ENCODE measurements around the gene CNTN3. TPM values are rescaled to one million over a fixed set of nuclear protein-coding genes. Genes with fewer than 3 reads are reported as not detected.

The CNTN3 gene
- total and polyA plus RNA-seq, 4 experiments from 2014 or later = not detected

DNA sequence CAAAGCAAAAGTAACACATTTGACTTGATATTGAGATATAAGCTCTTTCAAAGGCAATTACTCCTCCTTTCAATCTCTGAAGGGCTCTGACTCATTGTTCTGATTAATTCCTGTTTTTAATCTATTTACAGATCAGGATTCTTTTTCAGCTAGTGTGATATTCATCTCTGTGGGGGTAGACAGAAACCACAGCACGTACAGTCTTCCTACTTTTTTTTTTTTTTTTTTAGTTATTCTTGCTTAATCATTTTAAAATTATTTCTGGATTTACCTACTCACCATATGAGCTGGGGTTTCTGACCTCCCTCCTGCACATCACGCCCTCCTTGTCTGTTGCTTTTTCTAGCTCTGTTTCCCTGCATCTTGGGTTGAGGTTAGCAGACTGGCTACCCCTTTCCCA lies 1.4 kb downstream of the CNTN3 start:
- CTCF ChIA-PET (ENCODE audit: partially characterized antibody) = interaction anchor here (1.0 kb wide), 1 partner anchor 11 kb away, joined by 3 read pairs; no protein-coding TSS in a partner anchor

DNA sequence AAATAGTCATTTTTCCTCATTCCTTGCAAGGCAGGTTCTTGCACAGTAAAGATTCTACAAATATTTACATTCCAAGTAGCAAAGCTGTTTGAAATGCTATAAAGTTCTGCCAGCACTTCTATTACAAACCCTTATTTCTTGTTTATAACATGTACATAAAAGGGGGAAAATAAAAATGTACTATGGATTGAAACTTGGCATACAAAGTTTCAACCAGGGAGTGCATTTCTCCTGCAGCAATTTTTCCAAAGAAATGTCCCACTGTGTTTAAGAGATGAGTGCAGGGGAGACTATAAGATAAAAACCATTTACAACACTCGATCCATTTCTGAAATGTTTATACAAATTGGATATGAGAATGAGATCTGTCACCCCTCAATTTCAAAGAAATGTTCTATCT lies 3.3 kb downstream of the CNTN3 start:
- Mint-ChIP-seq H3K4me3 (no peak overlapping the region), H3K9me3 (peaks cover 4 to 38% (median 11%) of the 10 kb centered on the region in 8 donors), H3K36me3 (no peaks in the 10 kb centered on the region), H3K27me3 (peaks cover 2 to 9% of the 10 kb centered on the region in 2 donors), H3K4me1 (no peaks in the 10 kb centered on the region), H3K27ac (no peak overlapping the region)
- CTCF ChIA-PET (ENCODE audit: partially characterized antibody) = no interaction called here
- Histone ChIP-seq H3K9me3 (ENCODE audit: control insufficient read depth in 1 of 2, low read length in 2 of 2) (no peaks in the 10 kb centered on the region), H3K27ac (ENCODE audit: low read depth, low read length) (no peak overlapping the region), H3K36me3 (ENCODE audit: insufficient read depth, low read length) (no peaks in the 10 kb centered on the region), H3K4me3 (ENCODE audit: low read length in 2 of 2) (no peak overlapping the region), H3K4me1 (ENCODE audit: insufficient read depth, low read length) (no peaks in the 10 kb centered on the region), H3K27me3 (ENCODE audit: insufficient read depth, low read length) (no peaks in the 10 kb centered on the region)
- POLR2A ChIA-PET (ENCODE audit: partially characterized antibody) = no interaction called here
- DNase-seq = no peak
- intact Hi-C loops (cut with micrococcal nuclease) = no loop called here

More for the DNA sequence above, 1.4 kb downstream of the CNTN3 start:
- POLR2A ChIA-PET (ENCODE audit: partially characterized antibody) = no interaction called here
- peak overlapping the region in 1 of 8 donors; percentile 59 for H3K4me3 Mint-ChIP-seq
- no peaks in the 10 kb centered on the region for H3K4me1 Mint-ChIP-seq
- no peak for DNase-seq
- H3K36me3 Mint-ChIP-seq = no peaks in the 10 kb centered on the region
- Histone ChIP-seq H3K9me3 (ENCODE audit: control insufficient read depth in 1 of 2, low read length in 2 of 2) (no peaks in the 10 kb centered on the region), H3K4me1 (ENCODE audit: insufficient read depth, low read length) (no peaks in the 10 kb centered on the region), H3K27me3 (ENCODE audit: insufficient read depth, low read length) (no peaks in the 10 kb centered on the region), H3K36me3 (ENCODE audit: insufficient read depth, low read length) (no peaks in the 10 kb centered on the region), H3K4me3 (ENCODE audit: low read length in 2 of 2) (no peak overlapping the region), H3K27ac (ENCODE audit: low read depth, low read length) (no peak overlapping the region)
- intact Hi-C loops (cut with micrococcal nuclease) = no loop called here
- H3K27ac Mint-ChIP-seq = no peak overlapping the region
- peaks cover 4 to 46% (median 14%) of the 10 kb centered on the region in 8 donors for H3K9me3 Mint-ChIP-seq
- peaks cover 2 to 9% of the 10 kb centered on the region in 2 donors for H3K27me3 Mint-ChIP-seq

DNA sequence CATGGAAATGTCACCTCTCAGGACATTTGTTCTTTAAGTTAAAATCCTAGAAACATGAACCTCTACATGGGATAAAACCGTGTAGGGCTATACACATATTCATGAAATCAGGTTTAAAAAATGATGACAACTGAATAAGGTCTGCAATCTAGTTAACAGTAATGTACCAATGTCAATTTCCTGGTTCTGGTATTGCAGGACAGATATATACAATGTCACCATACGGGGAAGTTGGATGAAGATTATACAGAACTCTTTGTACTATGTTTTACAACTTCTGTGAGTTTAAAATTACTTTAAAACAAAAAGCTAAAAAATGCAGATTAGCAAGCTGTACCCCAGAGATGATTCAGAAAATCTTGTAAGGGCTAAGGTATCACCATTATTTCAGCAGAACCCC lies 6.7 kb downstream of the CNTN3 start:
- ChIA-PET CTCF (ENCODE audit: partially characterized antibody) (no interaction called here), POLR2A (ENCODE audit: partially characterized antibody) (no interaction called here)
- no peaks in the 10 kb centered on the region for H3K27me3 Mint-ChIP-seq
- no peak for DNase-seq
- H3K9me3 Mint-ChIP-seq = peaks cover 3 to 23% (median 7%) of the 10 kb centered on the region in 8 donors
- intact Hi-C loops (cut with micrococcal nuclease) = no loop called here
- H3K4me3 ChIP-seq (ENCODE audit: low read length in 2 of 2) = no peak overlapping the region
- H3K27ac ChIP-seq (ENCODE audit: low read depth, low read length) = no peak overlapping the region
- no peaks in the 10 kb centered on the region for H3K4me1 Mint-ChIP-seq
- no peaks in the 10 kb centered on the region for H3K36me3 Mint-ChIP-seq
- H3K4me3 Mint-ChIP-seq = no peak overlapping the region
- no peaks in the 10 kb centered on the region for H3K9me3 ChIP-seq (ENCODE audit: control insufficient read depth in 1 of 2, low read length in 2 of 2)
- no peaks in the 10 kb centered on the region for H3K4me1 ChIP-seq (ENCODE audit: insufficient read depth, low read length)
- no peaks in the 10 kb centered on the region for H3K36me3 ChIP-seq (ENCODE audit: insufficient read depth, low read length)
- no peaks in the 10 kb centered on the region for H3K27me3 ChIP-seq (ENCODE audit: insufficient read depth, low read length)
- no peak overlapping the region for H3K27ac Mint-ChIP-seq

DNA sequence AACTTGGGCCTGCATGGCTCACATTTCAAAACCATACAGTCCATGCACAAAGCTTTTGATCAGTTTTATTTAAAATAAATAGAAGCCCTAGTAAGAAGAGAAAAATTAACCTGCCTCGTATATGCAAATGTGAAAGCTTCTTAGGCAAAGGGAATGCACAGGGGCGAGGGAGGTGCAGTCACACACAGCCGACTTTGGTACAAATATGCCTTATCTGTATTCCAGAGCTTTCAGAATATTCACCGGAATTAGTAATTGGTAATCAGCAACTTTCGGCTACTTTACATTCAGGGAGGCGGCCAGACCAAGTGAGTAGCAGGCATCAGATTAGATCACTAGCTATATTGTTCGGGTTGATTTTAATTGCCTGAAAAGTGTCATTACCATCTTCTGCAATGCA lies 7.5 kb downstream of the CNTN3 start:
- CTCF ChIA-PET (ENCODE audit: partially characterized antibody) = no interaction called here
- DNase-seq = no peak
- Histone ChIP-seq H3K4me3 (ENCODE audit: low read length in 2 of 2) (no peak overlapping the region), H3K9me3 (ENCODE audit: control insufficient read depth in 1 of 2, low read length in 2 of 2) (no peaks in the 10 kb centered on the region), H3K27ac (ENCODE audit: low read depth, low read length) (no peak overlapping the region), H3K27me3 (ENCODE audit: insufficient read depth, low read length) (no peaks in the 10 kb centered on the region), H3K36me3 (ENCODE audit: insufficient read depth, low read length) (no peaks in the 10 kb centered on the region), H3K4me1 (ENCODE audit: insufficient read depth, low read length) (no peaks in the 10 kb centered on the region)
- intact Hi-C loops (cut with micrococcal nuclease) = no loop called here
- H3K9me3 Mint-ChIP-seq = peaks cover 0 to 15% (median 7%) of the 10 kb centered on the region in 8 donors
- POLR2A ChIA-PET (ENCODE audit: partially characterized antibody) = no interaction called here
- H3K27ac Mint-ChIP-seq = no peak overlapping the region
- no peaks in the 10 kb centered on the region for H3K36me3 Mint-ChIP-seq
- no peaks in the 10 kb centered on the region for H3K27me3 Mint-ChIP-seq
- H3K4me3 Mint-ChIP-seq = no peak overlapping the region
- no peaks in the 10 kb centered on the region for H3K4me1 Mint-ChIP-seq

DNA sequence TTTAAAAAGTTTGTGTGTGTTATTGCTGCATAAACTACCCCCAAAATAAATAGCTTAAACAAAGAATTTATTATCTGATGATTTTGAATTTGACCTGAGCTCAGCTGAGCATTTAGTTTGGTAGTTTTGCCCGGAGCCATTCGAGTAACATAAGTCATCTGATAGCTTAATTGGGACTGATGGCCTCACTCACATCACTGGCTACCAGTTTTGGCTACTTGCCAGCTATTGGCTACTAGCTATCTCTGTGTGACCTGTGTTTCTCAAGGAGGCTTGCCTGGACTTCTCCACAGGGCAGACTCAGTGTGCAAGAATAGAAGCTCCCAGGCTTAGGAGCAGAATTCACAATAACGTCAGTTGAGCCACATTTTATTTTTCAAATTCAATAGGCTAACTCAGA lies 9.0 kb downstream of the CNTN3 start:
- POLR2A ChIA-PET (ENCODE audit: partially characterized antibody) = no interaction called here
- no peaks in the 10 kb centered on the region for H3K27me3 ChIP-seq (ENCODE audit: insufficient read depth, low read length)
- H3K4me1 ChIP-seq (ENCODE audit: insufficient read depth, low read length) = no peaks in the 10 kb centered on the region
- H3K36me3 ChIP-seq (ENCODE audit: insufficient read depth, low read length) = no peaks in the 10 kb centered on the region
- Mint-ChIP-seq H3K27ac (no peak overlapping the region), H3K36me3 (no peaks in the 10 kb centered on the region), H3K4me1 (no peaks in the 10 kb centered on the region), H3K27me3 (no peaks in the 10 kb centered on the region), H3K4me3 (no peak overlapping the region), H3K9me3 (peaks cover 0 to 18% (median 7%) of the 10 kb centered on the region in 8 donors)
- intact Hi-C loops (cut with micrococcal nuclease) = no loop called here
- CTCF ChIA-PET (ENCODE audit: partially characterized antibody) = no interaction called here
- no peak for DNase-seq
- no peaks in the 10 kb centered on the region for H3K9me3 ChIP-seq (ENCODE audit: control insufficient read depth in 1 of 2, low read length in 2 of 2)
- H3K4me3 ChIP-seq (ENCODE audit: low read length in 2 of 2) = no peak overlapping the region
- no peak overlapping the region for H3K27ac ChIP-seq (ENCODE audit: low read depth, low read length)

DNA sequence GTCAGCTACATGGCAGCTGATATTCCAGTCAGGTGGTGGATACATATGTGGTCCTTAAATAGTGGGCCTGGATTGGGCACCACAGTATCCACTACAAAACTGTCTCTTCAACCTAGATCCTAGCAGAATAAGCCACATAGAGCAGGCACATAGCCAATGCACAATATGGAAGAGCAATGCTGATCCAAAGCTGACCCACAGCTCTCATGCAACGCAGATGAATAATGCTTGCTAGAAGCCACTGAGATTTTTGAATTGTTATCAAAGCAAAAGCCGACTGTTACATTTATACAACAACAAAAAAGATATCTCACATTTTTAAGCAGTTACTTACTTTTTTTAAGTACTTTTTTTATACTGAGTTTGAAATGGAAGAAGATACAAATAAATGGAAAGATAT lies 11.2 kb downstream of the CNTN3 start:
- H3K27me3 Mint-ChIP-seq = no peaks in the 10 kb centered on the region
- Histone ChIP-seq H3K36me3 (ENCODE audit: insufficient read depth, low read length) (no peaks in the 10 kb centered on the region), H3K4me3 (ENCODE audit: low read length in 2 of 2) (no peak overlapping the region), H3K4me1 (ENCODE audit: insufficient read depth, low read length) (no peaks in the 10 kb centered on the region), H3K27me3 (ENCODE audit: insufficient read depth, low read length) (no peaks in the 10 kb centered on the region), H3K9me3 (ENCODE audit: control insufficient read depth in 1 of 2, low read length in 2 of 2) (no peaks in the 10 kb centered on the region), H3K27ac (ENCODE audit: low read depth, low read length) (no peak overlapping the region)
- H3K4me1 Mint-ChIP-seq = no peaks in the 10 kb centered on the region
- H3K9me3 Mint-ChIP-seq = peaks cover 0 to 17% (median 7%) of the 10 kb centered on the region in 8 donors
- H3K36me3 Mint-ChIP-seq = no peaks in the 10 kb centered on the region
- no peak overlapping the region for H3K4me3 Mint-ChIP-seq
- intact Hi-C loops (cut with micrococcal nuclease) = no loop called here
- no peak for DNase-seq
- H3K27ac Mint-ChIP-seq = no peak overlapping the region
- ChIA-PET CTCF (ENCODE audit: partially characterized antibody) (interaction anchor here (1.3 kb wide), 1 partner anchor 10 kb away, joined by 3 read pairs; no protein-coding TSS in a partner anchor), POLR2A (ENCODE audit: partially characterized antibody) (no interaction called here)

DNA sequence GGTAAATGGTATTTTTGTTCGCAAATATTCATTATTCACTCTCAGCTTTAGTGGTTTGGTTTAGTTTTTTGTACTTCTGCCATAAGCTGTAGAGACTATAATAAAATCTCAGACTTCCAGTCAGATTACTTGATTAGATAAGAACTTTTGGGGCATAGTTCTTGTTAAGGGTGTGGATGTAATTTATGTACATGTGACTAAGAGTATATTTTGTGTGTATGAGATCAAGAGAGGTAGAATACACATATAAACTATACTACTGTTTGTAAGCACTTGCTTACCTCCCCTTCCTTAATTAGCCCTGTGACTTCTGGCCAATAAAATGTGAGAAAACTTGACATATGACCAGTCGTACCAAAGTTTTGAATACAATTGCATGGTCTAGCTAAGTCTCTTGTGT lies 12.0 kb downstream of the CNTN3 start:
- H3K27ac Mint-ChIP-seq = no peak overlapping the region
- Histone ChIP-seq H3K27me3 (ENCODE audit: insufficient read depth, low read length) (no peaks in the 10 kb centered on the region), H3K9me3 (ENCODE audit: control insufficient read depth in 1 of 2, low read length in 2 of 2) (no peaks in the 10 kb centered on the region), H3K27ac (ENCODE audit: low read depth, low read length) (no peak overlapping the region), H3K36me3 (ENCODE audit: insufficient read depth, low read length) (no peaks in the 10 kb centered on the region), H3K4me1 (ENCODE audit: insufficient read depth, low read length) (no peaks in the 10 kb centered on the region), H3K4me3 (ENCODE audit: low read length in 2 of 2) (no peak overlapping the region)
- no peaks in the 10 kb centered on the region for H3K36me3 Mint-ChIP-seq
- peaks cover 0 to 17% (median 9%) of the 10 kb centered on the region in 8 donors for H3K9me3 Mint-ChIP-seq
- ChIA-PET CTCF (ENCODE audit: partially characterized antibody) (interaction anchor here (1.3 kb wide), 1 partner anchor 11 kb away, joined by 3 read pairs; no protein-coding TSS in a partner anchor), POLR2A (ENCODE audit: partially characterized antibody) (no interaction called here)
- H3K27me3 Mint-ChIP-seq = no peaks in the 10 kb centered on the region
- no peak overlapping the region for H3K4me3 Mint-ChIP-seq
- intact Hi-C loops (cut with micrococcal nuclease) = no loop called here
- DNase-seq = no peak
- H3K4me1 Mint-ChIP-seq = no peaks in the 10 kb centered on the region

DNA sequence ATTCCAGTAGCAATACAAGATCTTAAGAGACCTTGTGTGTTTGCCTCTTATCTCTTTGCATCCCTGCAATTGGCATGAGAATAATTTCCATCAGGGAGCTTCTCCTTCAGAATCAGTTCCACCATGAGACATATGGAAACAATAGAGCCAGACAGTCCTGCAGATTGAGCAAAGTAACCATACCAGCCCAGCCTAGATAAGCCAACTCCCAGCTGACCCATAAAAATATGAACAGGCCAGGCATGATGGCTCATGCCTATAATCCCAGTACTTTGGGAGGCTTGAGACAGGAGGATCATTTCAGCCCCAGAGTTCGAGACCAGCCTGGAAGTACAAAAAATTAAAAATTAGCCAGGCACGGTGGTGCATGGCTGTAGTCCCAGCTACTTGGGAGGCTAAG lies 12.7 kb downstream of the CNTN3 start:
- H3K36me3 Mint-ChIP-seq = no peaks in the 10 kb centered on the region
- H3K9me3 Mint-ChIP-seq = peaks cover 2 to 16% (median 11%) of the 10 kb centered on the region in 8 donors
- H3K27me3 Mint-ChIP-seq = no peaks in the 10 kb centered on the region
- H3K4me1 Mint-ChIP-seq = no peaks in the 10 kb centered on the region
- intact Hi-C loops (cut with micrococcal nuclease) = no loop called here
- DNase-seq = no peak
- H3K4me3 Mint-ChIP-seq = no peak overlapping the region
- Histone ChIP-seq H3K4me3 (ENCODE audit: low read length in 2 of 2) (no peak overlapping the region), H3K36me3 (ENCODE audit: insufficient read depth, low read length) (no peaks in the 10 kb centered on the region), H3K27me3 (ENCODE audit: insufficient read depth, low read length) (no peaks in the 10 kb centered on the region), H3K4me1 (ENCODE audit: insufficient read depth, low read length) (no peaks in the 10 kb centered on the region), H3K9me3 (ENCODE audit: control insufficient read depth in 1 of 2, low read length in 2 of 2) (no peaks in the 10 kb centered on the region), H3K27ac (ENCODE audit: low read depth, low read length) (no peak overlapping the region)
- ChIA-PET CTCF (ENCODE audit: partially characterized antibody) (interaction anchor here (1.3 kb wide), 1 partner anchor 12 kb away, joined by 3 read pairs; no protein-coding TSS in a partner anchor), POLR2A (ENCODE audit: partially characterized antibody) (no interaction called here)
- H3K27ac Mint-ChIP-seq = no peak overlapping the region
